ENCODE measurements around the gene RPTOR.

The RPTOR gene

GRCh38 chr17:80971704-80972304 is 427.2 kb downstream of the RPTOR start (continued):
- TF ChIP-seq POU6F1 (CRISPR knock-in tag; IDR thresholded peaks at IDR 0.05; ENCODE audit: borderline replicate concordance, low read depth) (no peak), ZC3H10 (CRISPR knock-in tag; IDR thresholded peaks at IDR 0.05) (no peak)

- no peak for TF ChIP-seq ZFP30 (CRISPR knock-in tag; IDR thresholded peaks at IDR 0.05)
- no peak for ATAC-seq
Observed at GRCh38 chr17:80976701-80977100, 432.1 kb downstream of the RPTOR start.

- TF ChIP-seq ZFP3 (CRISPR knock-in tag; IDR thresholded peaks at IDR 0.05) (no peak), TOX (CRISPR knock-in tag; IDR thresholded peaks at IDR 0.05; ENCODE audit: borderline replicate concordance) (no peak), TCF4 (CRISPR knock-in tag; IDR thresholded peaks at IDR 0.05; ENCODE audit: borderline replicate concordance) (no peak), PATZ1 (CRISPR knock-in tag; IDR thresholded peaks at IDR 0.05; ENCODE audit: borderline replicate concordance) (no peak), GLIS3 (CRISPR knock-in tag; IDR thresholded peaks at IDR 0.05) (no peak), CREB5 (CRISPR knock-in tag; IDR thresholded peaks at IDR 0.05; ENCODE audit: low read depth) (no peak), RARB (CRISPR knock-in tag; IDR thresholded peaks at IDR 0.05) (no peak), ARNTL (CRISPR knock-in tag; IDR thresholded peaks at IDR 0.05; ENCODE audit: borderline replicate concordance, low read depth) (no peak), POU6F1 (CRISPR knock-in tag; IDR thresholded peaks at IDR 0.05; ENCODE audit: borderline replicate concordance, low read depth) (no peak), ZNF8 (CRISPR knock-in tag; IDR thresholded peaks at IDR 0.05) (no peak), TSHZ2 (CRISPR knock-in tag; IDR thresholded peaks at IDR 0.05) (no peak)
- TF ChIP-seq, protein P1, sequence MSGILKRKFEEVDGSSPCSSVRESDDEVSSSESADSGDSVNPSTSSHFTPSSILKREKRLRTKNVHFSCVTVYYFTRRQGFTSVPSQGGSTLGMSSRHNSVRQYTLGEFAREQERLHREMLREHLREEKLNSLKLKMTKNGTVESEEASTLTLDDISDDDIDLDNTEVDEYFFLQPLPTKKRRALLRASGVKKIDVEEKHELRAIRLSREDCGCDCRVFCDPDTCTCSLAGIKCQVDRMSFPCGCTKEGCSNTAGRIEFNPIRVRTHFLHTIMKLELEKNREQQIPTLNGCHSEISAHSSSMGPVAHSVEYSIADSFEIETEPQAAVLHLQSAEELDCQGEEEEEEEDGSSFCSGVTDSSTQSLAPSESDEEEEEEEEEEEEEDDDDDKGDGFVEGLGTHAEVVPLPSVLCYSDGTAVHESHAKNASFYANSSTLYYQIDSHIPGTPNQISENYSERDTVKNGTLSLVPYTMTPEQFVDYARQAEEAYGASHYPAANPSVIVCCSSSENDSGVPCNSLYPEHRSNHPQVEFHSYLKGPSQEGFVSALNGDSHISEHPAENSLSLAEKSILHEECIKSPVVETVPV (CRISPR knock-in tag; IDR thresholded peaks at IDR 0.05): no peak
- ATAC-seq: no peak
Observed at GRCh38 chr17:80977172-80977571, 432.5 kb downstream of the RPTOR start.

Measured in SK-N-SH treated with all-trans-retinoic acid at 6 μM for 48 hours (cell line).